PC-3 (cell line): ENCODE data around the gene MAZ. TPM values are rescaled to one million over a fixed set of nuclear protein-coding genes. Genes with fewer than 3 reads are reported as not detected.
A peak's percentile ranks its signal among the peaks of the same experiment; 100 is the strongest.

Source experiments
- ATAC-seq: fragments of 200-7000 bp; cut with Tn5 transposase; 2 replicates; pipeline ENCODE4 v1.9.1; 2020; ENCODE audit warnings: mild to moderate bottlenecking, moderate library complexity
- BruUV-seq: library from RNA; stranded (reverse); fragments of 400-500 nt; replicated peaks from 2 replicates; lab custom pipeline; 2021; lab: Mats Ljungman, UMichigan
- CTCF ChIA-PET: fragments of 300-600 bp; sonication (Branson Sonifier 250); formaldehyde crosslinking; loops from one replicate; lab custom pipeline; 2022; ENCODE audit warnings: antibody characterized with exemption; lab: Charles Lee
- POLR2A ChIA-PET: fragments of 300-600 bp; sonication (Branson Sonifier 250); formaldehyde crosslinking; loops from one replicate; lab custom pipeline; 2022; ENCODE audit warnings: antibody characterized with exemption; ENCODE audit not compliant: unreplicated experiment; lab: Charles Lee
- DNase-seq: peaks from one replicate; pipeline ENCODE4 v3.0.0-alpha.2; 2015
- H2AFZ ChIP-seq: fragments of 300-600 bp; sonication (generic); 2 replicates; pipeline ENCODE4 v1.6.0; 2016; ENCODE audit warnings: antibody characterized with exemption, low read length
- H3F3A ChIP-seq: fragments of 300-600 bp; sonication (generic); one replicate; pipeline ENCODE4 v1.6.0; 2017; ENCODE audit warnings: antibody characterized with exemption, low read length, control low read depth, mild to moderate bottlenecking; ENCODE audit not compliant: unreplicated experiment
- H3K27ac ChIP-seq: fragments of 300-600 bp; sonication (generic); 2 replicates; pipeline ENCODE4 v1.5.1; 2016; ENCODE audit warnings: mild to moderate bottlenecking, low read length
- H3K27me3 ChIP-seq: fragments of 300-600 bp; sonication (generic); 2 replicates; pipeline ENCODE4 v1.6.1; 2016; ENCODE audit warnings: low read length, mixed read lengths
- H3K36me3 ChIP-seq: fragments of 300-600 bp; sonication (generic); 2 replicates; pipeline ENCODE4 v1.6.1; 2016; ENCODE audit warnings: low read depth, mixed run types, low read length, mixed read lengths
- H3K4me1 ChIP-seq: fragments of 300-600 bp; sonication (generic); 2 replicates; pipeline ENCODE4 v1.5.1; 2016; ENCODE audit warnings: low read length; ENCODE audit not compliant: insufficient read depth
- H3K4me2 ChIP-seq: fragments of 300-600 bp; sonication (generic); 2 replicates; pipeline ENCODE4 v1.6.0; 2016; ENCODE audit warnings: low read length
- H3K4me3 ChIP-seq: fragments of 300-600 bp; sonication (generic); 2 replicates; pipeline ENCODE4 v1.5.1; 2016; ENCODE audit warnings: mild to moderate bottlenecking, low read length, mixed read lengths
- H3K79me2 ChIP-seq: fragments of 300-600 bp; sonication (generic); 2 replicates; pipeline ENCODE4 v1.6.1; 2017; ENCODE audit warnings: low read length, mixed read lengths
- H3K9ac ChIP-seq: fragments of 300-600 bp; sonication (generic); 2 replicates; pipeline ENCODE4 v1.6.0; 2016; ENCODE audit warnings: mild to moderate bottlenecking, low read length
- H3K9me2 ChIP-seq: fragments of 300-600 bp; sonication (generic); replicated peaks from 2 replicates; pipeline ENCODE4 v1.6.1; 2016; ENCODE audit warnings: mixed run types, low read length, mixed read lengths
- H3K9me3 ChIP-seq: fragments of 300-600 bp; sonication (generic); 2 replicates; pipeline ENCODE4 v1.6.1; 2016; ENCODE audit warnings: low read length, mixed read lengths
- H4K20me1 ChIP-seq: fragments of 300-600 bp; sonication (generic); 2 replicates; pipeline ENCODE4 v1.6.1; 2016; ENCODE audit warnings: low read length, mixed read lengths
- EZH2 ChIP-seq: fragments of 300-600 bp; sonication (generic); IDR thresholded peaks from one replicate; pipeline ENCODE4 v1.6.1; 2017; ENCODE audit warnings: antibody characterized with exemption, mild to moderate bottlenecking, low read length; ENCODE audit not compliant: unreplicated experiment
- EZH2phosphoT487 ChIP-seq: fragments of 300-600 bp; sonication (generic); IDR thresholded peaks from 2 replicates; pipeline ENCODE4 v1.6.1; 2018; ENCODE audit warnings: mild to moderate bottlenecking, antibody characterized with exemption, low read length, borderline replicate concordance
- intact Hi-C: fragments of 100-400 bp; cut with micrococcal nuclease; formaldehyde crosslinking; loops from 2 replicates; pipeline ENCODE4 v1.9.0; 2023
- total RNA-seq: library from RNA; depleted of rRNA; stranded (reverse); fragments of >200 nt; gene quantifications from 2 replicates; pipeline ENCODE4 v1.2.3, GENCODE V29; 2014
- TF ChIP-seq, protein P1 (sequence below): fragments of 300-600 bp; sonication (generic); conservative IDR thresholded peaks from 2 replicates; pipeline ENCODE4 v1.5.1; 2017; ENCODE audit warnings: antibody characterized with exemption, low read depth, mild to moderate bottlenecking, low read length

The MAZ gene
- total RNA-seq, 1 experiment from 2014 or later: 279 TPM

DNA sequence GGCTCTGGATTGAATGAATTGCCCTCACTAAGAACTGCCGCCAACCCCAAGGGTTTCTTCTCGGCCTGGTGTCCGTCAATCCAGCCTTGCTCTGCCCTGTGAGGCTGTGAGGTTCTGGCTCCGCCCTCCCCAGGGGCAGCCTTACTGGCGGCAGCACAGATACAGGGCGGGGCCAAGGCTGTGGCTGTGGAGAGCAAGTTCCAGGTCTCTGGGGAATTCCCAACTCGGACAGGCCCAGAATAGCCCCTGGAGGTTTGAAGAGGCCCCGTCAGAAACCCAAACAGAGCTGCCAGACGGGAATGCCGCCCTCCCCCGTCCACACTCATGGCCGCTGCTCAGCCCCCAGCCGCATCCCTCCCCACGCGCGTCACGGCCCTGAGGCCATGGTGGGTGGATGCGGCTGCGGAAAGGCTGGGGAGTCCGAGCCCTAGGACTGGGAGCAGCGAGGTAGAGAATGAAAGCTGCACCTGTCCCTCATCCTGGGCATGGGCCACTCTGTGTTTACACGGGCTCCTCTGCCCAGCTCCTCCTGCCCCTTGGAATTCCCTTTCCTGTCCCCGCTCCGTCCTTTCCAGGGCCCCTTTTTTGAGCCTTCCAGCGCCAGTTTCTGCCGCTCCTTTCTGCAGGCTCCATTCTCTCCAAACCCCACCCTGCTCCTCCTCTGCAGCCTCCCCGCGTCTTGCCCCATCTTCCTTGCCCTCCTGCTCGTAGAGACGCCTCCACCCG lies 5.0 kb downstream of the MAZ start:
- Histone ChIP-seq H3K4me3 (peak overlapping the region; percentile 83), H3K27me3 (no peaks in the 10 kb centered on the region), H3K9ac (peak overlapping the region; percentile 55), H3K9me2 (no peaks in the 10 kb centered on the region), H4K20me1 (0 out of 2 replicates have a peak, but pooled peaks cover 6% of the 10 kb centered on the region), H3F3A (no peaks in the 10 kb centered on the region), H3K36me3 (no peaks in the 10 kb centered on the region; the same call in 1 of the 2 replicates), H3K27ac (peak overlapping the region; percentile 61), H3K4me2 (peak overlapping the region; percentile 97), H3K79me2 (peaks cover 35% of the 10 kb centered on the region), H2AFZ (peak overlapping the region; percentile 77), H3K4me1 (peaks cover 38% of the 10 kb centered on the region), H3K9me3 (no peaks in the 10 kb centered on the region)
- TF ChIP-seq EZH2phosphoT487 (no peak), EZH2 (no peak)
- TF ChIP-seq, protein P1, sequence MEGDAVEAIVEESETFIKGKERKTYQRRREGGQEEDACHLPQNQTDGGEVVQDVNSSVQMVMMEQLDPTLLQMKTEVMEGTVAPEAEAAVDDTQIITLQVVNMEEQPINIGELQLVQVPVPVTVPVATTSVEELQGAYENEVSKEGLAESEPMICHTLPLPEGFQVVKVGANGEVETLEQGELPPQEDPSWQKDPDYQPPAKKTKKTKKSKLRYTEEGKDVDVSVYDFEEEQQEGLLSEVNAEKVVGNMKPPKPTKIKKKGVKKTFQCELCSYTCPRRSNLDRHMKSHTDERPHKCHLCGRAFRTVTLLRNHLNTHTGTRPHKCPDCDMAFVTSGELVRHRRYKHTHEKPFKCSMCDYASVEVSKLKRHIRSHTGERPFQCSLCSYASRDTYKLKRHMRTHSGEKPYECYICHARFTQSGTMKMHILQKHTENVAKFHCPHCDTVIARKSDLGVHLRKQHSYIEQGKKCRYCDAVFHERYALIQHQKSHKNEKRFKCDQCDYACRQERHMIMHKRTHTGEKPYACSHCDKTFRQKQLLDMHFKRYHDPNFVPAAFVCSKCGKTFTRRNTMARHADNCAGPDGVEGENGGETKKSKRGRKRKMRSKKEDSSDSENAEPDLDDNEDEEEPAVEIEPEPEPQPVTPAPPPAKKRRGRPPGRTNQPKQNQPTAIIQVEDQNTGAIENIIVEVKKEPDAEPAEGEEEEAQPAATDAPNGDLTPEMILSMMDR: no peak
- DNase-seq (peak; percentile 93), ATAC-seq (peak; percentile 65)
- no TSS peak for BruUV-seq
- ChIA-PET CTCF (interaction anchor here (0.6 kb wide), 1 partner anchor 15 kb away, joined by 3 read pairs; no protein-coding TSS in a partner anchor), POLR2A (interaction anchor here (0.5 to 0.6 kb wide), 2 partner anchors 162 to 892 kb away, joined by 3 read pairs; no protein-coding TSS in a partner anchor)
- intact Hi-C loops: no loop called here

DNA sequence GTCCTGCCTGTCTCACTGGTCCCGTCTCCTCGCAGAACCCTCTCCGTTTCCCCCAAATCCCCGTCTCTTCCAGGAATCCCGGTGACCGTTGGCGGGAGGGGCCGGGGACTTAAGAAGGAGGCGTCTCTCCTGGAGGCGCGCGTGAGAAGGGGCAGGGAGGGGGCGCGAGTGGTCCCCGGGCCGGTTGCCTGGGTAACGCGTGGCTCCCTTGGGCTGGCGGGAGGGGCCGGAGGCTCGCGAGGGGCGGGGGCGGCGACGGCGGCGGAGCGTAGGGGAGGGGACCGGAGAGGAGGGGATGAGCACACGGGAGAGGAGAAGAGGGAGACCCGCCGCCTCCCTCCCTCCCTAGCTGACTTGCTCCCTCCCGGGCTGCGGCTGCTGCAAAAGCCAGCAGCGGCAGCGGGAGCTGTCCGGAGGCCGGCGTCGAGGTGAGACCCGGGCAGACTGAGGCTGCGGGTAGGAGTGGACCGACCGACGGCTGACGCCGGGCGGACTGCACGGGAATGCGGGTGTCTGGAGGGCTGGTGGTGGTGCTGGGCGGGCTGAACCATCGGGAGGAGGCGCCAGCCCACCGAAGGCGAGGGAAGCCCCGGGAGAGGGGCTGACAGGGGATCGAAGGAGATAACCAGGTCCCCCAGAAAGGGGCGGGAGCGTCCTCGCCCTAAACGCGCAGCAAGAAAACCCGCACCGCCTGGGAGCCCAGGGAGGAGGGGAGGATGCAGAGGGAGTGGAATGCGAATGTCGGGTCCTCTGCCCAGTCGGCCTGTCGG lies 5.8 kb downstream of the MAZ start, which contains the start of gene PRRT2:
Gene PRRT2 (plus strand): TSS at position 298 of the 770 bp plus-strand sequence. CDS start 862 bp downstream, outside the sequence.
- peak within 1 kb of the TSS; percentile 77 for H2AFZ ChIP-seq
- no peaks in the 10 kb centered on the region for H3K9me3 ChIP-seq
- ATAC-seq (peak; percentile 0), DNase-seq (peak; percentile 34)
- H3F3A ChIP-seq: no peaks in the 10 kb centered on the region
- peak within 1 kb of the TSS; percentile 97 for H3K4me2 ChIP-seq
- peaks cover 42% of the 10 kb centered on the region for H3K79me2 ChIP-seq
- POLR2A ChIA-PET: interaction anchor here (0.5 to 0.6 kb wide), 3 partner anchors 132 to 893 kb away, joined by 3 read pairs; no protein-coding TSS in a partner anchor
- no peak for TF ChIP-seq EZH2phosphoT487
- TF ChIP-seq, protein P1: no peak
- no peak for TF ChIP-seq EZH2
- H4K20me1 ChIP-seq: 0 out of 2 replicates have a peak, but pooled peaks cover 6% of the 10 kb centered on the region
- CTCF ChIA-PET: interaction anchor here (0.6 kb wide), 1 partner anchor 50 kb away, joined by 3 read pairs; no protein-coding TSS in a partner anchor
- H3K27ac ChIP-seq: peak within 1 kb of the TSS; percentile 61
- intact Hi-C loops: no loop called here
- no peaks in the 10 kb centered on the region for H3K9me2 ChIP-seq
- peaks cover 38% of the 10 kb centered on the region for H3K4me1 ChIP-seq
- no peaks in the 10 kb centered on the region; the same call in 1 of the 2 replicates for H3K36me3 ChIP-seq
- H3K9ac ChIP-seq: peak within 1 kb of the TSS; percentile 55
- no TSS peak for BruUV-seq
- H3K27me3 ChIP-seq: no peaks in the 10 kb centered on the region
- H3K4me3 ChIP-seq: peak within 1 kb of the TSS; percentile 83
